SK-N-MC (cell line): Measurements from ENCODE around the gene DIAPH3.

Source experiments
- EZH2 ChIP-seq: fragments of 200-600 bp; sonication (generic); IDR thresholded peaks from one replicate; pipeline ENCODE4 v1.6.1; 2017; ENCODE audit warnings: antibody characterized with exemption
- FOXP2 ChIP-seq: optimal IDR thresholded peaks from 2 replicates; pipeline ENCODE3; 2011; ENCODE audit warnings: mild to moderate bottlenecking, moderate library complexity; ENCODE audit not compliant: insufficient read depth; ENCODE audit errors: extremely low read length, control extremely low read depth
- POLR2AphosphoS5 ChIP-seq: IDR thresholded peaks from 2 replicates; pipeline ENCODE4 v1.6.1; 2012; ENCODE audit warnings: mild to moderate bottlenecking, low read depth, low read length, borderline replicate concordance

DNA sequence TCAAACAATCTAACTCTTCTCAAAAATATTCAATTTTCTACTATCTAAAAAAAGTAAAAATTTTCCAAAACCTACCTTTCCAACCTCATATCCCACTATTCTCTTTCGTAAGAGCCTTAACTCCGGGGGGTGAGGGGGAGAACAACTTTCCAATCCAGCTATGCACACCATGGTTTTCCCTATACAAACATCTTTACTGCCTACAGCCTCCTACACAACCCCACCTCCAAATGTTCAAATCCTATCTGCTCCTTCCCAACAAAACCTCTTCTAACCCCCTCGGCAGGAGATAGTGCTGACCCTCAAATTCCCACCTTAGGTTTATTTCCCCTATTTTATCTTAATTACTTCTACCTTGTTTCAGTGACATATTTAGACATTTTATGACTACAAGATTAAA, 102.0 kb downstream of the DIAPH3 start:
- TF ChIP-seq POLR2AphosphoS5 (no peak), EZH2 (no peak), FOXP2 (no peak)
